ENCODE results near the gene LDLRAD4.
"Not testable (repeated sequence)": the region's sequence is repeated elsewhere in the genome, so short reads cannot be mapped to it uniquely, and the experiment has no call there.

LDLRAD4 gene

GRCh38 chr18:13481331-13481730 lies 262.8 kb downstream of the LDLRAD4 start:
- no peak for DNase-seq

- DNase-seq, result no peak
Measured at GRCh38 chr18:13481820-13482617, 263.5 kb downstream of the LDLRAD4 start.

- no peak for DNase-seq
Measured at GRCh38 chr18:13482618-13482945, 264.0 kb downstream of the LDLRAD4 start.

- no peak for DNase-seq
Measured at GRCh38 chr18:13483316-13484270, 265.0 kb downstream of the LDLRAD4 start.

- DNase-seq, result no peak
Measured at GRCh38 chr18:13485182-13485581, 266.6 kb downstream of the LDLRAD4 start.

- DNase-seq, result no peak
Measured at GRCh38 chr18:13485604-13486003, 267.0 kb downstream of the LDLRAD4 start.

- DNase-seq, result no peak
Measured at GRCh38 chr18:13486284-13486683, 267.7 kb downstream of the LDLRAD4 start.

GRCh38 chr18:13486686-13487085 lies 268.1 kb downstream of the LDLRAD4 start:
- no peak for DNase-seq

GRCh38 chr18:13487237-13487636 lies 268.7 kb downstream of the LDLRAD4 start:
- DNase-seq, result no peak

GRCh38 chr18:13488281-13488929 lies 269.8 kb downstream of the LDLRAD4 start:
- DNase-seq, result no peak

- DNase-seq, result not testable (repeated sequence)
Measured at GRCh38 chr18:13489303-13489702, 270.7 kb downstream of the LDLRAD4 start.

GRCh38 chr18:13491138-13491537 lies 272.6 kb downstream of the LDLRAD4 start:
- DNase-seq, result no peak

- no peak for DNase-seq
Measured at GRCh38 chr18:13492314-13492713, 273.8 kb downstream of the LDLRAD4 start.

GRCh38 chr18:13493079-13493478 lies 274.5 kb downstream of the LDLRAD4 start:
- DNase-seq, result no peak

- DNase-seq, result no peak
Measured at GRCh38 chr18:13493725-13494124, 275.2 kb downstream of the LDLRAD4 start.

- DNase-seq, result no peak
Measured at GRCh38 chr18:13494871-13495445, 276.4 kb downstream of the LDLRAD4 start.

GRCh38 chr18:13495961-13496360 lies 277.4 kb downstream of the LDLRAD4 start:
- no peak for DNase-seq

- DNase-seq, result no peak
Measured at GRCh38 chr18:13496691-13497281, 278.2 kb downstream of the LDLRAD4 start.

- no peak for DNase-seq
Measured at GRCh38 chr18:13499803-13500202, 281.2 kb downstream of the LDLRAD4 start.

GRCh38 chr18:13500227-13500865 lies 281.8 kb downstream of the LDLRAD4 start:
- DNase-seq, result no peak

- no peak for DNase-seq
Measured at GRCh38 chr18:13500869-13501542, 282.4 kb downstream of the LDLRAD4 start.

GRCh38 chr18:13501543-13501887 lies 283.0 kb downstream of the LDLRAD4 start:
- no peak for DNase-seq

All from cortex of kidney (tissue), 1 donor.